Measurements from ENCODE around the gene ELAVL4.
"Not testable (repeated sequence)": the region's sequence is repeated elsewhere in the genome, so short reads cannot be mapped to it uniquely, and the experiment has no call there.

ELAVL4 gene

DNA sequence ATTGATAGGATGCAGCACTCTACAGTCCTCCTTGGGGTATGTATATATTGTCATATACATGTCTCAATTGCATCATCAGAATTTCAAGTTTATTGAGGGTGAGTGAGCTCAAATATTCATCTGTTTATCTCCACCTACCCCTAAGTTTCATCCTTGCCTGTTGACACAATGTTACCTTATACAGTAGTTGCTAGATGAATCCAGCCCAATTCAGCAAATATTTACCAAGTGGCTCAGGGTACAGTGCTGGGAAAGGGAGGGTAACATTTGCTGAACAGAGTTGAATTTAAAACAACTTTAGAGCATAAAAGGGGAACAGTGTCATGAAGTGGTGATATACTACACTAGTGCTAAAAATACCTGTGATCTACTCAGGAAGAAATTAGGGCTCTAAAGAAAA, 14.4 kb downstream of the ELAVL4 start:
- no peak for DNase-seq (ENCODE audit: low read depth in 2 of 3, low spot score in 2 of 3)

DNA sequence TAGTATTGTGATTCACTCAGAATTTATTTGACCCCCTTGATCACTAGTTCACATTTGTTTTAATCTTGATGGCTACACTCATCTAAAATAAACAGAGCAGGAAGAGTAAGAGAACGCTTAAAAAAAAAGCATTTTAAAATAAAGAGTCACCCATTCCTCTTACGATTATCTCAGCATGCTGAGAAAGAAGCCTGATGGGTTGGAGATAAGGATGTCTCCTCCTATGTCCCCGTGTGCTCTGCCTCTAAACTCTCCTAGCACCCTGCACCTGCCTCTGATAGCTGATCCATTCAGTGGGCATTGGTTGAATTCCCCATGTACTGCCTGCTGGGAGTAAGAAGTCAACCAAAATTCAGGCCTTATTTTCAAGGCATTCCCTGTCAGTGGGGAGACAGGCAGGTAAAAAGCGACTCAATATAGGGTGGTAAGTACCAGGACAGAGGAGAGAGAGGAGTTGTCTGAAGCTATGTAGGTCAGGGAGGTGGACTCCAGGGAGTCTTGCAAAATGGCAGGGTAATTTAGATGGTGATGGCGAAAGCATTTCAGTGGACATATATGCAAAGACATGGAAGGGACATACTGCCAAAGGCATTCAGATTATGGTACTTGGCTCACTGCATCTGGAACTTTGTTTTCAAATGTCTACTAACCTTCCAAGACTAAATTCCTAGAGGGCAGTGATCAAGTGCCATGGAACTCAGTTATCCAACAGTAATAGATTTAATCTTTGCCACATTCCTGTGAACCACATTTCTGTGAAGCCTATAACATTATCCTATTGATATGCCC, 18.4 kb downstream of the ELAVL4 start:
- no peak for DNase-seq (ENCODE audit: low read depth in 2 of 3, low spot score in 2 of 3)

DNA sequence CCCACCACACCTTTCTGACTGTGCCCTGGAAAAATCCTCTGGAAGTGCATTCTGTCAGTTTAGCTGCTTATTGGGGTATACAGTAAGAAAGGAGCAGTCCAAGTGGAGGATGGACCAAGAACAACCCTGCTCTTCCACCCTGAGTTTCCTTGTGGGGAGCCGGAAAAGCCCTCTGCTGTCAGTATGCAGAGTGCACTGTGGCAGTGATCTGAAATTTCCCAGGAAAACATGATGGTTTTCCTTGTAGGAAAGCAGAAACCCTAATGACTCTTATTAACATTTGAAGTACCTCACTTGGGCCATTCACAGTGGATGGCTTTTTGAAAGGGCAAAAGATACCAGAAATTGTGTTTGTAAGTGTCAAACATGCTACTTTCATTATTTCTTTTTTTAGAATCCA, 20.5 kb downstream of the ELAVL4 start:
- no peak for DNase-seq (ENCODE audit: low read depth in 2 of 3, low spot score in 2 of 3)

DNA sequence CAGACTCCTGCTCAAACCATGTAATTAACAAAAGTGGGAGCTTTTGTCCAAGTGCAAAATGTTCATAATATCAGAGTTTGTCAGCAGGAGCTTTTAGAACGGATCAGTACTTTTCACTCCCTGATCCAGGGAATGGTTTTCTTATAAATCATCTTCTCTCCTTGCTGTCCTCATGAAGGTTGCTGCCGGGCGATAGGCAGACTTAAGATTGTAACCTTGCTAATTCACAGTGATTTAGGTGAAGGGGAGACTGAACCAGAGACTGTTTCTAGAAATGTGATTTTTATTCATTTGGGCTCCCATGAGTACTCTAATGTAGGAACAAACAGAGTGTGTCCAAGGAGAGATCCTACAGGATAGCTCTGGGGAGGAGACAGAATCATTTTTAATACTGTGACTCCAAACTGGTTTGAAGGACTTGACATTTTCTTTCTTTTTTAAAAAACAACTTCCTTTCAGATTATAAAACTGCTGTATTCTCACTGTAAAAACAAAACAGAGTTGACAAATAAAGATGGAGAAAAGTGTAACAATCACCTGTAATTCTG, 23.7 kb downstream of the ELAVL4 start:
- DNase-seq (ENCODE audit: low read depth in 2 of 3, low spot score in 2 of 3): no peak

DNA sequence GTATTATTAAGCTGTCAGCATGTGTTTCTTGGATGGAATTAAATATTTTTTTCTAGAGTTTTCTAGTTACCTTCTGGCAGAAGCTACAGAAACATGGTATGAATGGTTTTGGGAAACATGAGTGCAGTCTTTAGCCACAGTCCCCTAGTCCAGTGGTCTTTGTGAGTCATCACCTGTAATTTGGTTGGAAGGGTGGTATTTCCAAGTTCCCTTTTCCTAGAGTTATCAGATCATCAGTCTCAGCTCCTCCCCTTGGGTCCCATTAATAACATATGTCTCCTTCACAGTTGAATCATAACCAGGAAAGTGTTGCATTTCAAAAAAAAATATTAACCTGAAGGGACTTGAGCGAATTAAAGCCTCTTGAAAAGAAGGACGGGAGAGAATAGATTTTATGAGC, 27.0 kb downstream of the ELAVL4 start:
- no peak for DNase-seq (ENCODE audit: low read depth in 2 of 3, low spot score in 2 of 3)

DNA sequence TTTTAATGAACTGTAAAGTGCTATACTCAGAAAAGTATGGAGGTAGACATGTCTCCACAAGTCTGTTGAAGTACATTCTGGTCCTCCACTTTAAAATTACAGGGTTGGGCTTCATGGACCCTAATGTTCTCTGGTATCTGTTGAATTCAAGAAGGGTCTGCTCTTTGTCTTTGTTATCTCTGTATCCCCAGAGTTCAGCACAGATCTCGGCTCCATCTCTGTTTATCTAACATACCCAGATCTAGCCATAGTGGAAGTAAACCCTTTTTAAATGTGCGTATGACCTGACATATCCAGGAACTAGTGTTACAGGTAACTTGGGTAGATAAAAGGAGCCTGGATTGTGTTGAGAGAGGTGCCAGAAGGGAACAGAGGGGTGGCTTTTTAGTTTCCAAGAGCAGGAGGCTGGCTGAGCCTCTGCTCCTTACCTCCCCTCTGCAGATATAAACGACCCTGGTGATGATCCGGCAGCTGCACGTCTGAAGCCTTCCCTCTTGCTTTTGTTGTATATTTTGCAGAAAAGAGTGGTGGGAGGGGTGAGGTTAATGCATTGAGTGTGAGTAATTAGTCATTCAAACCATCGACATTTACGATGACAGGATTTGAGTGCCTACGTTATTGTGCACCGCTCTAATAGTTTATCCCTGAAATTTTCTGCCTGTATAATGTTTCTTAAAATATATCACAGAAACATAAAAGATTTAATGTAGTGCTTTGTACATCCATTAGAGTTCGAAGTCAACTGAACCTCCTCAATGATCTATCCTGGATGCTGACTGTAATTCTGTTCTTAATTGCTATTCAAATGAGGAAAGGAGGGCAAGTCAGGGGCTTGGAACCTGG, 30.8 kb downstream of the ELAVL4 start:
- DNase-seq (ENCODE audit: low read depth in 2 of 3, low spot score in 2 of 3): no peak

DNA sequence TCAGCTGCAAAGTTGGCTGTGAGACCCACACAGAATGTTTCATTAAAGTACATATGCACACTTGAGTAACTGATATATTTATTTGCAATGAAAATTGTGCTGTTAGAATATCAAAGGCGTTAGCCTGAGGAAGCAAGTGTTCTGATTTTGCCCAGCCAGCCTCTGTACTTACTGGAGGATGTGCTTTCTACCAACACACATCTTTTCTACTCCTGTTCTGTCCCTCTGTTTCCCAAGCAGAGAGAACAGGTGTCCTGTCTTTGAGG, 31.4 kb downstream of the ELAVL4 start:
- no peak for DNase-seq (ENCODE audit: low read depth in 2 of 3, low spot score in 2 of 3)

DNA sequence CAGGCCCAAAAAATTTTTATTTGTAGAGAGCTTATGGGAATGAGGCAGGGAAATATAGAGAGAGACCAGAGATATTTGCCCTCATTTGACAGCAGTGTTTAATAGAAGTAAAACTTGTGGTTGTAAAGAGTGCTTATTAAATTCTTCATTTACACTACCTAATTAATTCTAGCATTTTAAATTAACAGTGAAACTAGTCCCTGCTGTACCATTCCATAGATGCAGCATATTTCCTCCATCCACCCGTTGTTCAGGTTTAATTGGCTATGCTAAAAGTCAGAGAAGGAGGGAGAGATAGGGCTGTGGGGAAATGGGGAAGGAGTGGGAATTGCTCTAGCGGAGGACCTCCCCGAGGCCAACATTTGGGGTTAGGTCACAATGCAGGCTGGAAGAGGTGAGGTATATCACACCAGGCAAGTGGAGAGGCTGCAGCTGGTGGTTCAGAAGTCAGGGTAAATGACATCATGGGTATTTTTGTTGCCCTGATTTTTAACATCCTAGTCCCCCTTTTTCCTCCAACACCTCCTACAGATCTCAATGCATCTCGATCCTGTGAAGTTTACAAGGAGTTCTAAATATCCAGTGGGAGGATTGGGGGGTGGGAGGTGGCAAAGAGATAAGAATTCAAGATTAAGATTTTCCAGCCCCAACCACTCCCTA, 38.6 kb downstream of the ELAVL4 start:
- no peak for DNase-seq (ENCODE audit: low read depth in 2 of 3, low spot score in 2 of 3)

DNA sequence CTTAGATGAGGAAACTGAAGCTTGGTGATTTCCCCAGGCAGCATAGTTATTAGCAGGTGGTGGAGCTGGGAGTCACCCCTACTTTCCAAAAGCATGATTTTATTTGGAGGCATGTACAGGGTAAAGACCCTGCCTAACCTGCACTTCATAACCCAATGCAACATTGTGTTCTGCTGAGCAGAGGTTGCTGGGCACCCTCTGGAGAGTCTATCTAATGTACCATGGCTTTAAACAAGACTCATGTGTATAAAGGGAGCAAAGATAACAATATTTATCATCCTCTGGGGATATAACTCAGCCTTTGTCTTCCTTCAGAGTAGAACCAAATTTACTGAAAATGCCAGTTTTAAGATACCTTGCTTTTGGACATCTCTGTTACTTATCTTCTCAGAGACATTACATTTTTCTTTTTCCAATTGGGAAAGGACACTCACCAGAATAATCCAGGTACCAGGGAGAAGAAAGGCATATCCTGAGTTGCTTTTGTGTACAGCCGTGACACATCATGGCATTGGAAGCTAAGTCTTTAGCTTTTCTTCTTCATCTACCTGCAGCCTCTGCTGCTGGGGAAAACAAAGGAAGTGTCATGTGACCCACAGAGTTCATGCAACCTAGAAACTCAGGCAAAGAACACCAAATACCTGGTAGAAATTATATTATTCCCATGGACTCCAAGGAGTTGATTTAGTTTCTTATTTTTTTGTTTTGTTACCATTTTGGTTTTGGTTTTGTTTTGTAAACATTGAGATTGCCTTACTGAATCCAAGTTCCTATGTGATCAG, 39.6 kb downstream of the ELAVL4 start:
- no peak for DNase-seq (ENCODE audit: low read depth in 2 of 3, low spot score in 2 of 3)

DNA sequence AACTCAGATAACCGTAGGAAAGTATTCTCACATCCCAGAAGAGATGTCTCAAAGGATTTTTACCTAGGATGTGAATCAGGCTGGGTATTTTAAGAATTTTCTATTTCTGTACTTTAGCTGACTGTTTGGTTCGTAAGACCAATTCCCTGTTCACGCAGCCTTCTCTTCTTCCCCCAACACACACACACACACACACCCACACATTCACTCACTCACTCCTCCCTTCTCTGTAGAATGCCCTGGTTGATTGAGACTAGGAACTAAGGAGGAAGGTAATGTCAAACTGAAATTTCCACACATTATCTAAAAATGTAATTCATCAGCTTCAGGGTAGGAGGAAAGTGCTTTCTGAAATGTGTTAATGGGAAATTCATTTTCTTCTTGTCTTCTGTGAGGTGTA, 43.5 kb downstream of the ELAVL4 start:
- DNase-seq (ENCODE audit: low read depth in 2 of 3, low spot score in 2 of 3): no peak

DNA sequence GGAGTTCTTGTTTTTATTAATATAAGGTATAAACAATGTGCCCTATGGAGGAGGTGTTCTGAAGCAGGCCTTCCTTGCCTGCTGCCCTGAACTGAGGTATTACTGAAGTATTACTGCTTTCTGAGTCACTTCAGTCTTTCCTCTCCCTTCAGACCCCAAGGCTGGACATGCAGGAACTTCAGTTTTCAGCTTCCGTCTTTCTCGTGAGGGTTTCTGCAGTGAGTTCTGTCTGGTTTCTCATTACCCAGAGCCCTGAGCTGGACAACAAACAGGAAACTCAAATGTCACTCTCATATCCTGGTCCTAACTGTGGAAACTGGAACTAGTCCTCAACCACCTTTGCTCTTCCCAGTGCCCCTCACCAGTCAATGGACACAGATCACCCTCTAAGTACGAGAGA, 46.8 kb downstream of the ELAVL4 start:
- DNase-seq (ENCODE audit: low read depth in 2 of 3, low spot score in 2 of 3): no peak

DNA sequence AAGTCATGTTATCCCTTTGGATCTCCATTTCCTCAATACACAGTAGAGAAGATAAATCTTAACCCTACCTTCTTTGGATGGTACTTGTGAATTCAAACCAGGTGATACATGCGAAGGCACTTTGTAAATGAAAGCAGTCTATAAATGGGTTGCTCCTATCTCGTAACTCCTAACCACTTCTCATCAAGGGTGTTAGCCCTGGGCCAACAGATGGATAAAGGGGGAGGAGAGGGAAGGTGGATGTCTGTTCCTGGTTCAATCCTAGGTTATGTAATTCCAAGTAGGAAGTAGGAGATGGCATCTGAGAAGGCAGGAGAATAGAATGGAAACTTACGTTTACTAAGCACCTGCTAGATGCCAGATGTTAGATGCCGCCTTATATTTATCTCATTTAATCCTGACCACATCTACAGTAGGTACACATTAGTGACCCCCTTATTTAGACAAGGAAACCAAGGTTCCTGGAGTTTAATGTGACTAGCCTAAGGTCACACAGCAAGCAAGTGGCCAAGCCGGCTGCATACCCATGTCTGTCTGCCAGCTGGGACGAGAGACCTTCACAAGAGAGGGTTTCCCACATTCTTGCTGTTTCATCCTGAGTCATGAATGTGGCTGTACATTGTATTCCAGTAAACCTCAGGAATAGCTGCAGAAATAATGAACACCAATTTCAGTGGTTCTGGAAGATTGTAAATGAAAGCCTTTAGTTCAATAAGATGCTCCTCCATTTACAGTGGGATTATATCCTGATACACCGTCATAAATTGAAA, 47.7 kb downstream of the ELAVL4 start:
- no peak for DNase-seq (ENCODE audit: low read depth in 2 of 3, low spot score in 2 of 3)

DNA sequence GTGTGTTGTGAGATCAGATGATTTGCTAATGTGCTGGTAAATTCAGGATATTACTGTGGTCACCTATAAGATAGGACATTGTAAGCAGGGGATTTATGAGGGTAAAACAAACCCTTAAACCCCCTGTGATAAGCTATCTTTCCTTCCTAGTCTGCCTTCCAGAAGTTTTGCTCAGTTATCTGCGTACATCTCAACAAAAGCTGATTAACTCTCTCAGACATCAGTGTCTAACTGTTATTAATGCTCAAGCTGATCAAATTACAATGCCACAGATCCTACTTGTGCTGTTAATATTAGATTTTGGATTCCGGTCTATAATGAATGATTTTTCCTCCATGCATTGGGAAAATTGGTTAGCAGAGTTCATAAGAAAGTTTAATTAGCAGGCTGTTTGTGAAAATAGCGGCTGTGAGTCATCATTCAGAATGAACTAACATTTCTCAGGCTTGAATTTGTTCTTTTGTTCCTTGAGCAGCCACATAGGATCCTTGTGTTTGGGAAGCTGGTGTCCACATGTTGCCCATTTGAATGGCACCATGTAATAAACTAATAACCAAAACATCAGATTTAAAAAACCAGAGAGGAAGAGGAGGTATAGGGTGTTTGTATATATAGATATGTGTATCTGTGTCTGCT, 48.7 kb downstream of the ELAVL4 start:
- no peak for DNase-seq (ENCODE audit: low read depth in 2 of 3, low spot score in 2 of 3)

DNA sequence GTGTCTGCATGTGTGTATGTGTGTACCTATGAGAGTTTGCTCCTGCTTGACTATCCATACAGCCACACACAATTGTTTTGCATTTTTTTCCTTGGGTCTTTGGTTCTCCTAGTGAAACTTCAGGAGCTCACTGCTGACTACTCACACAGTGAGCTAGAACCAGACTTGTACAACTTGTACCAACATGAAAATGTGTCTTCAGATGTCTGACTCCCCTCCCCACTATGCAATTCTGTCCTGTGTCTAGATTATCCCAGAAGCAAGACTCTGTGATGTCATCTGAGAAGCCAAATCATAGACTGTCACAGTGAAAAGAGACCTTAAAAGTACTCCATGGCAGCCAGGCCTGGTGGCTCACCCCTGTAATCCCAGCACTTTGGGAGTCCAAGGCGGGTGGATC, 49.7 kb downstream of the ELAVL4 start:
- no peak for DNase-seq (ENCODE audit: low read depth in 2 of 3, low spot score in 2 of 3)

DNA sequence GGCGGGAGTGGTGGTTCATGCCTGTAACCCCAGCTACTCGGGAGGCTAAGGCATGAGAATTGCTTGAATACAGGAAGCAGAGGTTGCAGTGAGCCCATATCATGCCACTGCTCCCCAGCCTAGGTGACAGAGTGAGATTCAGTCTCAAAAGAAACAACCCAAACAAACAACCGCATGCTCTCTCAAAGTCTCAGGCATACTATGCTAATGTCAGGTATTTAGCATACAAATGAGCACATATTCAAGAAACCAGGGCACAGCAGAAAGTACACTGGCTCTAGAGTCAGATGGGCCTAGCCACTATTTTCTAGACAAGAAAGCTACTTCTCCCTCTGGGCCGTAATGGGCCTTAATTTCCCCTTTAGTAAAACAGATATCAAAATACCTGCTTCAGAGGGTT, 55.0 kb downstream of the ELAVL4 start:
- DNase-seq (ENCODE audit: low read depth in 2 of 3, low spot score in 2 of 3): no peak

DNA sequence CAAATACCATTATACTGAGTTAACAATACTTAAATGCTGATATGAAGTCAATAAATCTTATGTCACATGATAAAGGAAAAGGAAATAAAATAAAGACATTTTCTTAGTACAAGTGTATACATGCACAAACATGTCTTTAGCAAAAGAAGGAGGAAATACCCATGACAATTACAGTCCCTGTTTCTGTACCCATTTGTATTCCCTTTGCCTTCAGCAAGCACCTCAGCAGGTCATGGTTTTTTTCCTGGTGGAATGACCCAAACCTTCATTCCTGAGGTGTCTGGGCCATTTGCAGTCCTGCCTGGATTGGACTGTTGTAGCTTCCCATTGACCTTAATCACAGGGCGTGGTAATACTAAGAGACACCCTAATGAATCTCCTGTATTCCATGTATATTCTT, 57.6 kb downstream of the ELAVL4 start:
- DNase-seq (ENCODE audit: low read depth in 2 of 3, low spot score in 2 of 3): not testable (repeated sequence)

DNA sequence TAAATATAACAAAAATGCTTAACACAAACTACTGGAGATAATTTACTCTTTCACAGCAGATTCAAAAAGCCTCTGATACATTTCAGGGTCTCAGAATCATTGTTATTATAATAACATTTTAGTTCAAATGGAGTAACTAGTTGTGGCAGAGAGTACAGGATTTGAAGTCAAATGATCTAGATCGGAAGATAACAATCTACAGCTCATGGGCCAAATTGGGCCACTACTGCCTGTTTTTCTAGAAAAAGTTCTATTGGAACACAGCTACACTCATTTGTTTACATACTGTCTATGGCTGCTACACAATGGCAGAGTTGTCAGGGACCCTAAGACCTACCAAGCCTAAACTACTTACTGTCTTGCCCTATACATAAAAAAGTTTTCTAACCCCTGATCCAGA, 63.6 kb downstream of the ELAVL4 start:
- no peak for DNase-seq (ENCODE audit: low read depth in 2 of 3, low spot score in 2 of 3)

DNA sequence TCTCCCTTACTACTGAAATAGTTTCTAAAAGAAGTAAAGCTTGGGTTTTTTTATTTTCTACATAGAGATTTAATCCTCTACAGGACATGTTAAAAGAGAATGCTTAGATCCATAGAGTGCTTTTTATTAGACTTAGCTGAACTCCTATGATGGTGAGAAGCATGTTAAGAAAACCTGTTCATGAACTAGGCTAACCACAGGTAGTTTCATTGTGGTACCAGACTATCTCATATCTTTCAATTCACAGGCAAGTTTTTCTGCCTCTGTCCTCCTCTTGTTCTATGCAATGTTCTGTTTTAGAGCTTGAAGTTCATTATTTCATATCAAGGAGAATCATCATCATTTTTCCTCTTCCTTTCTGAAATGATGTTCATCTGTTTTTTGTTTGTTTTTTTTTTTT, 65.4 kb downstream of the ELAVL4 start:
- DNase-seq (ENCODE audit: low read depth in 2 of 3, low spot score in 2 of 3): no peak

DNA sequence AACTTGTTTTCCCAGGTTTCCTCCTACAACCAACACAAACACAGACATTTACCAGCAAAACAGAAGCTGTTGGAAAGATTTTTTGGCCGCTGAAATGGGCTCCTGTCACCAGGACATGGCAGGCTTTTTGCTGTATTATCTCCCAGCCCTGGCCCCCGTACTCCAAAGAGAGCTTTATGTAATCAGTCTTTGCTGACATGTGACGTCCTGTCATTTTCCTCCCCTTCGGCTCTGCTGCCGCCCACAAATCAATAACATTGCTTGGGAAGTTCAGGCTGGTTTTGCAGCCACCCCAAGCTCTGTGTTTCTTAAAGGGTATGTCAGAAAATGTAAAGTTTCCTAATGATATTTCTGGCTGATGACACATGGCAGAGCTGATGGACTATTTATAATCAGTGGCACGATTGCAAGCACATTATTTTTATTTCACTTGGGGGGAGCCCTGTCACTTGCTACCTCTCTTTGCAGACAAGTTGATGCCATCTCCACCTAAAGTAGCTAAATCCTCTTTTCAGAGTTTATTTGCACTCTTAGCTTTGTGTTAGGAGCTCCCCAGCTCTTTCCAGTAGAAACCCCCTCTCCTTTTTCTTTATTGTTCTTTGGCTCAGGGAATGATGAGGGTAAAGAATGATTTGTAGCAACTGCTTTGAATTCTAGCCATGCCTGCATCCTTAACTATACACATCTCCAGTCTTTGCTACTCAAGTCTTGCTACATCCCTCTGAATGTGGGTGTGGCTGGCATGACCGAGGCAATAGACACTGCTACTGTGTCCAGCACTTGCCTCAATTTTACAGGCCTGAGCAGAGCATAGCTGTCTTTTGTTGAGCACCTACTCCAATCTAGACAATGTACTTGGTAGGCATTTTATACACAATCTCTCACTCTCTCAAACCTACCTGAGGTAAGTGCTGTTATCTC, 67.3 kb downstream of the ELAVL4 start:
- DNase-seq (ENCODE audit: low read depth in 2 of 3, low spot score in 2 of 3): no peak
